GM10248 (cell line): ENCODE results near the gene STK11IP.

Experiments used
- CTCF ChIA-PET: fragments of 300-600 bp; sonication (Branson Sonifier 250); formaldehyde crosslinking; extraction: SDS; loops from one replicate; lab custom pipeline; 2021; ENCODE audit warnings: antibody characterized with exemption; lab: Yijun Ruan, JAX
- POLR2A ChIA-PET: fragments of 350-650 bp; sonication (Branson Sonifier 250); formaldehyde crosslinking; extraction: SDS; loops from one replicate; lab custom pipeline; 2020; ENCODE audit warnings: antibody characterized with exemption; lab: Yijun Ruan, JAX
- DNase-seq: peaks from one replicate; pipeline ENCODE4 v3.0.0; 2012; ENCODE audit errors: extremely low spot score
- TF ChIP-seq, protein P1 (sequence below): IDR thresholded peaks from 2 replicates; pipeline ENCODE4 v1.5.1; 2012; ENCODE audit warnings: mild to moderate bottlenecking, low read depth; ENCODE audit errors: extremely low read depth, missing control alignments, control extremely low read depth

The STK11IP gene

DNA sequence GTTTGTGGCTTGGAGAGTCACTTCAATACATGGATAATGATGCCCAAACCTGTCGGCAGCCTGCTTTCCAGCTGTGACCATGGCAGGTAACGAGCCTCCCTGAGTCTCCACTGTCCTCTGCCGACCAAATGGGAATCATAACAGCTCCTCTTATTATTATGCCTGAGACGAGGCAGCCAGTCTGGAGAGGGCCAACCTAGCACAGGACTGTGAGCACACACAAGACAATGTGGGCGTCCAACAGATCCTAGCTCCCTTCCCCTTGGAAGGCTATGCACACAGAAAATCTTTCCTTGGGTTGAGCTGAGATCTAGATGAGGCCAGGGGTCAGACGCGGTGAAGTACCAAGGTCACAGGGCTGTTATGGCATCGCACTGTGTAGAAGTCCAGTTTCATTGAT is 28.9 kb downstream of the STK11IP start:
- DNase-seq: no peak
- ChIA-PET CTCF (interaction anchor here (1.1 to 2.2 kb wide), 3 partner anchors 11 to 86 kb away, joined by 3 to 5 read pairs (median 3); no protein-coding TSS in a partner anchor), POLR2A (no interaction called here)
- TF ChIP-seq, protein P1, sequence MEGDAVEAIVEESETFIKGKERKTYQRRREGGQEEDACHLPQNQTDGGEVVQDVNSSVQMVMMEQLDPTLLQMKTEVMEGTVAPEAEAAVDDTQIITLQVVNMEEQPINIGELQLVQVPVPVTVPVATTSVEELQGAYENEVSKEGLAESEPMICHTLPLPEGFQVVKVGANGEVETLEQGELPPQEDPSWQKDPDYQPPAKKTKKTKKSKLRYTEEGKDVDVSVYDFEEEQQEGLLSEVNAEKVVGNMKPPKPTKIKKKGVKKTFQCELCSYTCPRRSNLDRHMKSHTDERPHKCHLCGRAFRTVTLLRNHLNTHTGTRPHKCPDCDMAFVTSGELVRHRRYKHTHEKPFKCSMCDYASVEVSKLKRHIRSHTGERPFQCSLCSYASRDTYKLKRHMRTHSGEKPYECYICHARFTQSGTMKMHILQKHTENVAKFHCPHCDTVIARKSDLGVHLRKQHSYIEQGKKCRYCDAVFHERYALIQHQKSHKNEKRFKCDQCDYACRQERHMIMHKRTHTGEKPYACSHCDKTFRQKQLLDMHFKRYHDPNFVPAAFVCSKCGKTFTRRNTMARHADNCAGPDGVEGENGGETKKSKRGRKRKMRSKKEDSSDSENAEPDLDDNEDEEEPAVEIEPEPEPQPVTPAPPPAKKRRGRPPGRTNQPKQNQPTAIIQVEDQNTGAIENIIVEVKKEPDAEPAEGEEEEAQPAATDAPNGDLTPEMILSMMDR: no peak

DNA sequence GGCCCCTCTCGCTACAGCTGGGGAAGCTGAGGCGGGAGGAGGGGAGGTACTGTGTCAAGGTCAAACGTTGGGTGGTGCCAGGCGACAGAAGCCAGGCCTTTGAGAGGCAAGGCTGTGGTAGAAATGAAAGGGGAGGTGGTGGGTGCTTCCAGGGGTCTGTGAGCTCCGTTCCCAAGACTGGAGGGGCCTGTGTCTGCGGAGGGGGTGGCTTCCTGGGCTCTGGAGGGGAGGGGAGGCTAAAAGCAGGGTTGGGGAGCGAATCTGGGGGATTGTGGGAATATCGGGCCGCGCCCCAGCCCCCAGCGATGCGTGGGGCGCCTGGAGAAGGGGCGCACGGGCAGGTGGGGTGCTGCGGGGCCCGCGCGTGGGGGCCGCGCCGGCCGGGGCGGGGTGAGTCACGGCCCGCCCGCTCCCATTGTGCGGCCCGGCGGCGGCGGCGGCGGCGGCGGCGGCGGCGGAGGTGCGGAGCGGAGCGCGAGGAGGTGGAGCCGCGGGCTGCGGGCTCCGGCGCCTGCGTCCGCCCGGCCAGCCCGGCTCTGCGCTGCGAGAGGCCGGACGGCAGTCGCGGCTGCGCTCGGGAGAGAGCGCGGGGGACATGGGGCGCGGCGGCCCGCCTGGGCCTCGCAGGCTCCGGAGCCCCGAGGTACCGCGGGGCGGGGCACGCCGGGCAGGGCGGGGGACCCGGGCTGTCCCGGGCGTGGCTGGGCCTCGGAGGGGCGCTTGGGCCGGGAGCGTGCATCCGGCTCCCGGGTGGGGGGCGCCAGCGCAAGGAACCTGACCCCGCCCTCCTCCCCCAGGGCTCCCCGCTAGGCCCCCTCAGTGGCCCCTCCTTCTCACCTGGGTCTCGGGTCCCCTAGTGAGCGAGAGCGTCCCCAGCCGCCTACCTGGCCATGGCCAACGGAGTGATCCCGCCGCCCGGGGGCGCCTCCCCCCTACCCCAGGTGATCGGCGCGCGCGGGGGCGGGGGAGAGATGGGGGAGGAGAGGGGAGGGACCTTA is 29.7 kb downstream of the STK11IP start, which contains the start of gene SLC4A3:
Gene SLC4A3, plus strand, starts transcription at position 528 of the 998 bp plus-strand sequence. Its CDS starts 363 bp downstream, at position 891.
- DNase-seq: no peak

GRCh38 chr2:219628235-219628985 is 30.8 kb downstream of the STK11IP start:
- DNase-seq: no peak
- ChIA-PET CTCF (no interaction called here), POLR2A (interaction anchor here (0.5 kb wide), 1 partner anchor 291 kb away, joined by 3 read pairs; no protein-coding TSS in a partner anchor)
- TF ChIP-seq, protein P1: no peak

More for the DNA sequence above, 29.7 kb downstream of the STK11IP start, which contains the start of gene SLC4A3:
- CTCF ChIA-PET: interaction anchor here (1.1 to 2.2 kb wide), 3 partner anchors 12 to 86 kb away, joined by 3 to 5 read pairs (median 3); no protein-coding TSS in a partner anchor
- TF ChIP-seq, protein P1: no peak
- POLR2A ChIA-PET: no interaction called here

- ChIA-PET CTCF (interaction anchor here (1.3 to 4.2 kb wide), 2 partner anchors 9 to 13 kb away, joined by 3 to 23 read pairs; no protein-coding TSS in a partner anchor), POLR2A (interaction anchor here (0.6 kb wide), 2 partner anchors 49 to 141 kb away, joined by 3 to 4 read pairs; no protein-coding TSS in a partner anchor)
- TF ChIP-seq, protein P1: no peak
- DNase-seq: no peak
Observed at GRCh38 chr2:219628986-219629901, 31.6 kb downstream of the STK11IP start.

GRCh38 chr2:219629976-219630695 is 32.5 kb downstream of the STK11IP start:
- no peak for DNase-seq
- ChIA-PET POLR2A (interaction anchor here (0.6 kb wide), 1 partner anchor 50 kb away, joined by 4 read pairs; no protein-coding TSS in a partner anchor), CTCF (interaction anchor here (1.3 to 4.2 kb wide), 3 partner anchors 10 to 89 kb away, joined by 3 to 23 read pairs (median 3); no protein-coding TSS in a partner anchor)
- TF ChIP-seq, protein P1: no peak
